ENCODE results near the gene SLC37A3.

DNA sequence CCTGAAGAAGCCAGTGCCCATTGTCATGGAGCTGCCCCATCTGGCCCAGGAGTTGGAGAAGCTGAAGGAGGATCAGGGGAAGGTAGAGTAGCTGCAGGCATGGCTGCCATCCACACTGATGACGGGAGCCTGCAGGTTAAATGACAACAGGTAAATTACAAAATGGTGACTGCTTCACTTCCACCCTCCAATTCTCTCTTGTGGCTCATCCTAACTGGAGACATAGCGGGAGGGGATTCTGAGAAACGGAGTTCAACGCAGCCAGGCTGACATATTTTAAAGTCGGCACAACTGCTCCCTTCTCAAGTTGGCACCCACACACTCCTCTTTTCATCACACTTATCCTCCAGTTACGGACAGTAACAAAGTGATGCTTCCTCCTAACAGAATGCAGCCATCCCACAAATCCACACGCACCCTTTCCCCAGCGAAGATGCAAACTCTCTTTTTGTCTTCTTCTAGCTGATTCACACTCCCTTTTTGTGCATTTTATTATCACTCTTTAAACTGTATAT, 103.0 kb downstream of the SLC37A3 start:
- TF ChIP-seq, protein P1, sequence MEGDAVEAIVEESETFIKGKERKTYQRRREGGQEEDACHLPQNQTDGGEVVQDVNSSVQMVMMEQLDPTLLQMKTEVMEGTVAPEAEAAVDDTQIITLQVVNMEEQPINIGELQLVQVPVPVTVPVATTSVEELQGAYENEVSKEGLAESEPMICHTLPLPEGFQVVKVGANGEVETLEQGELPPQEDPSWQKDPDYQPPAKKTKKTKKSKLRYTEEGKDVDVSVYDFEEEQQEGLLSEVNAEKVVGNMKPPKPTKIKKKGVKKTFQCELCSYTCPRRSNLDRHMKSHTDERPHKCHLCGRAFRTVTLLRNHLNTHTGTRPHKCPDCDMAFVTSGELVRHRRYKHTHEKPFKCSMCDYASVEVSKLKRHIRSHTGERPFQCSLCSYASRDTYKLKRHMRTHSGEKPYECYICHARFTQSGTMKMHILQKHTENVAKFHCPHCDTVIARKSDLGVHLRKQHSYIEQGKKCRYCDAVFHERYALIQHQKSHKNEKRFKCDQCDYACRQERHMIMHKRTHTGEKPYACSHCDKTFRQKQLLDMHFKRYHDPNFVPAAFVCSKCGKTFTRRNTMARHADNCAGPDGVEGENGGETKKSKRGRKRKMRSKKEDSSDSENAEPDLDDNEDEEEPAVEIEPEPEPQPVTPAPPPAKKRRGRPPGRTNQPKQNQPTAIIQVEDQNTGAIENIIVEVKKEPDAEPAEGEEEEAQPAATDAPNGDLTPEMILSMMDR (IDR thresholded peaks at IDR 0.05) = no peak
- no peak for TF ChIP-seq POLR2A (IDR thresholded peaks at IDR 0.05)
